HCT116 (cell line): Measurements from ENCODE around the gene CARS1. TPM values are rescaled to one million over a fixed set of nuclear protein-coding genes. Genes with fewer than 3 reads are reported as not detected.

ENCODE experiments used
- ATAC-seq: fragments of 200-7000 bp; cut with Tn5 transposase; 2 replicates; pipeline ENCODE4 v1.9.1; 2020; ENCODE audit warnings: mild to moderate bottlenecking, moderate library complexity
- BruUV-seq: library from RNA; stranded (reverse); fragments of 400-500 nt; replicated peaks from 2 replicates; lab custom pipeline; 2021; lab: Mats Ljungman, UMichigan
- CTCF ChIA-PET: fragments of 300-600 bp; sonication (Branson Sonifier 250); formaldehyde crosslinking; loops from one replicate; lab custom pipeline; 2021; ENCODE audit warnings: antibody characterized with exemption; lab: Charles Lee
- POLR2A ChIA-PET: fragments of 300-600, 350-600 bp; sonication (Branson Sonifier 250); formaldehyde crosslinking; loops from one replicate; lab custom pipeline; 2021; ENCODE audit warnings: antibody characterized with exemption; lab: Charles Lee
- RAD21 ChIA-PET, 2 experiments: fragments of 300-600 bp; sonication (Branson Sonifier 250); formaldehyde crosslinking; loops; one replicate each; lab custom pipeline; 2023; ENCODE audit warnings: low total read pairs in 2 of 2; ENCODE audit not compliant: uncharacterized antibody in 2 of 2, unreplicated experiment in 2 of 2, low non-redundant PET in 1 of 2; lab: Charles Lee
- DNase-seq: peaks from one replicate; pipeline ENCODE4 v3.0.0-alpha.2; 2010; ENCODE audit warnings: low read depth, low spot score
- H2AFZ ChIP-seq: fragments of 200-600 bp; shearing (Covaris generic), sonication (generic); 2 replicates; pipeline ENCODE4 v1.6.1; 2017; ENCODE audit warnings: low read depth, mixed run types, mixed read lengths, antibody characterized with exemption, low read length; ENCODE audit not compliant: poor library complexity, severe bottlenecking
- H3K27ac ChIP-seq: 2 replicates; pipeline ENCODE4 v1.5.1; 2012; ENCODE audit warnings: low read depth, low read length
- H3K27me3 ChIP-seq: fragments of 200-600 bp; sonication (generic); 2 replicates; pipeline ENCODE4 v1.6.1; 2016; ENCODE audit warnings: mixed run types, low read length, mixed read lengths; ENCODE audit not compliant: insufficient read depth
- H3K36me3 ChIP-seq, 2 experiments: fragments of 200-500 bp in 1 of 2; fragments of 200-600 bp in 1 of 2; sonication (Bioruptor generic) in 1 of 2; sonication (generic) in 1 of 2; 2 replicates each; pipeline versions ENCODE4 v1.5.1 to v1.6.1; 2014 to 2016; ENCODE audit warnings: low read length in 2 of 2, inconsistent platforms in 1 of 2, mixed read lengths in 1 of 2, mixed run types in 1 of 2; ENCODE audit not compliant: insufficient read depth in 2 of 2, control insufficient read depth in 1 of 2
- H3K4me1 ChIP-seq, 2 experiments: fragments of 200-600 bp in 1 of 2; sonication (generic) in 1 of 2; 2 replicates each; pipeline versions ENCODE4 v1.5.1 to v1.6.1; 2012 to 2017; ENCODE audit warnings: low read length in 2 of 2, inconsistent platforms in 1 of 2, mild to moderate bottlenecking in 1 of 2, mixed read lengths in 1 of 2, mixed run types in 1 of 2, moderate library complexity in 1 of 2; ENCODE audit not compliant: insufficient read depth in 2 of 2, control insufficient read depth in 1 of 2
- H3K4me2 ChIP-seq: fragments of 200-600 bp; sonication (generic); 2 replicates; pipeline ENCODE4 v1.6.1; 2017; ENCODE audit warnings: mixed run types, low read length, mixed read lengths
- H3K4me3 ChIP-seq, 2 experiments: fragments of 200-600 bp in 1 of 2; sonication (generic) in 1 of 2; replicated peaks in 1 of 2; 2 replicates each; pipeline ENCODE4 v1.5.1; 2011 to 2016; ENCODE audit warnings: low read length in 2 of 2, control low read depth in 1 of 2, low read depth in 1 of 2, mild to moderate bottlenecking in 1 of 2, mixed read lengths in 1 of 2, mixed run types in 1 of 2
- H3K79me2 ChIP-seq: fragments of 200-600 bp; sonication (generic); 2 replicates; pipeline ENCODE4 v1.6.1; 2017; ENCODE audit warnings: mild to moderate bottlenecking, mixed run types, low read length, moderate library complexity, mixed read lengths; ENCODE audit not compliant: insufficient read depth
- H3K9ac ChIP-seq: fragments of 200-600 bp; sonication (generic); 2 replicates; pipeline ENCODE4 v1.6.1; 2016; ENCODE audit warnings: low read length, mixed read lengths
- H3K9me2 ChIP-seq: fragments of 200-600 bp; sonication (generic), shearing (Covaris generic); 2 replicates; pipeline ENCODE4 v1.6.1; 2017; ENCODE audit warnings: mixed run types, mild to moderate bottlenecking, moderate library complexity; ENCODE audit not compliant: insufficient read depth
- H3K9me3 ChIP-seq, 2 experiments: fragments of 200-500 bp in 1 of 2; fragments of 200-600 bp in 1 of 2; sonication (Bioruptor generic) in 1 of 2; sonication (generic) in 1 of 2; 2 replicates each; pipeline ENCODE4 v1.6.1; 2014 to 2017; ENCODE audit warnings: low read length in 2 of 2, mixed read lengths in 2 of 2, inconsistent platforms in 1 of 2, low read depth in 1 of 2, mild to moderate bottlenecking in 1 of 2, mixed run types in 1 of 2, moderate library complexity in 1 of 2; ENCODE audit not compliant: control insufficient read depth in 1 of 2, insufficient read depth in 1 of 2
- H4K20me1 ChIP-seq: fragments of 200-600 bp; sonication (generic), shearing (Covaris generic); 2 replicates; pipeline ENCODE4 v1.6.1; 2017; ENCODE audit warnings: mixed run types, mild to moderate bottlenecking, moderate library complexity; ENCODE audit not compliant: insufficient read depth
- CBX3 ChIP-seq: IDR thresholded peaks from 2 replicates; pipeline ENCODE4 v1.6.1; 2012; ENCODE audit warnings: low read depth
- EGR1 ChIP-seq: IDR thresholded peaks from 2 replicates; pipeline ENCODE4 v1.6.1; 2012; ENCODE audit warnings: low read depth
- EZH2phosphoT487 ChIP-seq: fragments of 200-600 bp; IDR thresholded peaks from 2 replicates; pipeline ENCODE4 v1.6.1; 2018; ENCODE audit warnings: antibody characterized with exemption, borderline replicate concordance
- FOSL1 ChIP-seq: IDR thresholded peaks from 2 replicates; pipeline ENCODE4 v1.6.1; 2012; ENCODE audit warnings: low read depth
- POLR2AphosphoS5 ChIP-seq: IDR thresholded peaks from 2 replicates; pipeline ENCODE4 v1.6.1; 2011; ENCODE audit warnings: mild to moderate bottlenecking, low read depth, low read length, moderate library complexity
- SIN3A ChIP-seq: IDR thresholded peaks from 2 replicates; pipeline ENCODE4 v1.6.1; 2012; ENCODE audit warnings: low read depth
- SP1 ChIP-seq: IDR thresholded peaks from 2 replicates; pipeline ENCODE4 v1.6.1; 2012; ENCODE audit warnings: low read depth
- intact Hi-C: fragments of 100-400 bp; cut with micrococcal nuclease; formaldehyde crosslinking; loops from 2 replicates; pipeline ENCODE4 v1.10.0; 2022
- total RNA-seq: library from RNA; stranded (reverse); gene quantifications from one replicate; pipeline ENCODE4 v1.2.1, GENCODE V29; 2021; ENCODE audit not compliant: unreplicated experiment
- TF ChIP-seq, protein P1 (sequence below): IDR thresholded peaks from 2 replicates; pipeline ENCODE4 v1.6.1; 2012

CARS1 gene
- total RNA-seq, 1 experiment from 2014 or later, result 124 TPM

GRCh38 chr11:2998073-2998850, 59.0 kb downstream of the CARS1 start:
- H2AFZ ChIP-seq, result no peak overlapping the region
- no peak overlapping the region for H3K9ac ChIP-seq
- BruUV-seq, result TSS peak; percentile 40
- no peak overlapping the region for H3K27ac ChIP-seq
- peaks cover 0 to 4% of the 10 kb centered on the region in 2 experiments; a peak in 3 of 4 replicates for H3K4me1 ChIP-seq
- POLR2A ChIA-PET, result no interaction called here
- TF ChIP-seq SP1 (no peak), POLR2AphosphoS5 (peak; percentile 39; the same call in 1 of the 2 replicates), FOSL1 (no peak)
- no peaks in the 10 kb centered on the region for H3K9me3 ChIP-seq
- no peaks in the 10 kb centered on the region for H3K9me2 ChIP-seq
- DNase-seq (no peak), ATAC-seq (no peak)
- H3K4me2 ChIP-seq, result no peak overlapping the region
- no peak overlapping the region for H3K4me3 ChIP-seq
- RAD21 ChIA-PET, result no interaction called here
- no peaks in the 10 kb centered on the region for H3K27me3 ChIP-seq
- H3K36me3 ChIP-seq, result peaks cover 10 to 18% of the 10 kb centered on the region in 2 experiments; a peak in 2 of 4 replicates
- intact Hi-C loops, result no loop called here
- H3K79me2 ChIP-seq, result no peaks in the 10 kb centered on the region
- H4K20me1 ChIP-seq, result no peaks in the 10 kb centered on the region
- CTCF ChIA-PET, result interaction anchor here (0.6 to 1.4 kb wide), 2 partner anchors 23 to 48 kb away, joined by 4 to 5 read pairs; no protein-coding TSS in a partner anchor

DNA sequence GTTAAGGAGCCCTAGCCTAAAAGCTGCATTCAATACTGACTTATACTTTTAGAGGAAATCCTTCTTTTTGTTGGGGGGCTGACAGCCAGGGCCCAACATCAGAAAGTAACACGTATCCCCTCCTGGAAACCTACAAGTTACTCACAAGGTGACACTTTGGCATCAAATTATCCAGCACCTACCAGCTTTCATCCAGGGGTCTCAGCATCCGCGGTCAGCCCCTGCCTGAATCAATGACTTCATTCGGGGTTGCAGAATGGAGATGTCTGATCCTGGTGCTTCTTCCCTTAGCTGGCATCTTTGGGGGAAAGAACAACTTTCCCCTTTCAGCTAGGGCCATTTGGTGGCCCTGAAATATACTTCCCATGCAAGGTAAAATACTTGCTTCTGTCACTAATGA, 59.8 kb downstream of the CARS1 start:
- no peaks in the 10 kb centered on the region for H3K9me2 ChIP-seq
- no peak for TF ChIP-seq EGR1
- no peak for TF ChIP-seq SIN3A
- TF ChIP-seq SP1, result no peak
- TF ChIP-seq, protein P1, sequence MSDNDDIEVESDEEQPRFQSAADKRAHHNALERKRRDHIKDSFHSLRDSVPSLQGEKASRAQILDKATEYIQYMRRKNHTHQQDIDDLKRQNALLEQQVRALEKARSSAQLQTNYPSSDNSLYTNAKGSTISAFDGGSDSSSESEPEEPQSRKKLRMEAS, result no peak
- no peak for TF ChIP-seq EZH2phosphoT487
- TF ChIP-seq CBX3, result no peak
- POLR2A ChIA-PET, result no interaction called here
- CTCF ChIA-PET, result interaction anchor here (1.4 kb wide), 1 partner anchor 22 kb away, joined by 4 read pairs; no protein-coding TSS in a partner anchor
- no peak overlapping the region for H3K9ac ChIP-seq
- no peak overlapping the region for H3K4me2 ChIP-seq
- no peaks in the 10 kb centered on the region for H3K9me3 ChIP-seq
- no peak overlapping the region for H2AFZ ChIP-seq
- intact Hi-C loops, result no loop called here
- BruUV-seq, result no TSS peak
- H3K79me2 ChIP-seq, result no peaks in the 10 kb centered on the region
- ATAC-seq, result no peak
- no peaks in the 10 kb centered on the region for H3K27me3 ChIP-seq
- DNase-seq, result no peak
- H3K27ac ChIP-seq, result no peak overlapping the region
- H4K20me1 ChIP-seq, result no peaks in the 10 kb centered on the region
- H3K4me3 ChIP-seq, result no peak overlapping the region
- H3K36me3 ChIP-seq, result peaks cover 7 to 18% of the 10 kb centered on the region in 2 experiments; a peak in 2 of 4 replicates
- RAD21 ChIA-PET, result no interaction called here
- H3K4me1 ChIP-seq, result peaks cover 0 to 9% of the 10 kb centered on the region in 2 experiments; a peak in 3 of 4 replicates
